Measurements from ENCODE around the gene PDE2A.

Gene PDE2A

DNA sequence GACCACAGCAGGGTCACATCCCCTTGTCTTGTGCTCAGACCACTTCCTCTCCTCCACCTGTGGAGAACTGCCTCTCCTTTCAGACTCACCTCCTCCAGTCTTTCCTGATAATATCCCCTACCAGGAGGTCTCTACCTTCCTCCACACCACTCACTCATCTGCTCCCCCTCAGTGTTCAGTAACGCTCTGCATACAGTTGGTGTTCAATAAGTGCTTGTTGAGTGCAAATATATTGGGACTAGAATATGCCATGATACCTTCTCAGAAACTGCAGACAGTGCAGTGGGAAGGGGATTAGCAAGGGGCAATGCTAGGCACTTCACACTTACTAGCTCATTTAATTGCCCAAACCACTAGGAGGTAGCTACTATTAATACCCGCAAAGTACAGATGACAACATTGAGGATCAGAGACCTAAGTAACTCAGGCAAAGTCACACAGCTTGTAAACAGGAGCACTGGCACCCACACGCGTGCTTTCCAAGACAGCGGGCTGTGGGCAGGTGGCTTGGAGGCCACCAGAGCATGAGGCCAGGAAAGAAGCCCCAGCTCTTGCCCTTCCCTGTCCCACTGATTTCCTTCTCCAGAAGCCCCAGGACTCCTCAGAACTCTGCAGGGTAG is 8.1 kb upstream of the PDE2A start:
- FAIRE-seq, result no peak

DNA sequence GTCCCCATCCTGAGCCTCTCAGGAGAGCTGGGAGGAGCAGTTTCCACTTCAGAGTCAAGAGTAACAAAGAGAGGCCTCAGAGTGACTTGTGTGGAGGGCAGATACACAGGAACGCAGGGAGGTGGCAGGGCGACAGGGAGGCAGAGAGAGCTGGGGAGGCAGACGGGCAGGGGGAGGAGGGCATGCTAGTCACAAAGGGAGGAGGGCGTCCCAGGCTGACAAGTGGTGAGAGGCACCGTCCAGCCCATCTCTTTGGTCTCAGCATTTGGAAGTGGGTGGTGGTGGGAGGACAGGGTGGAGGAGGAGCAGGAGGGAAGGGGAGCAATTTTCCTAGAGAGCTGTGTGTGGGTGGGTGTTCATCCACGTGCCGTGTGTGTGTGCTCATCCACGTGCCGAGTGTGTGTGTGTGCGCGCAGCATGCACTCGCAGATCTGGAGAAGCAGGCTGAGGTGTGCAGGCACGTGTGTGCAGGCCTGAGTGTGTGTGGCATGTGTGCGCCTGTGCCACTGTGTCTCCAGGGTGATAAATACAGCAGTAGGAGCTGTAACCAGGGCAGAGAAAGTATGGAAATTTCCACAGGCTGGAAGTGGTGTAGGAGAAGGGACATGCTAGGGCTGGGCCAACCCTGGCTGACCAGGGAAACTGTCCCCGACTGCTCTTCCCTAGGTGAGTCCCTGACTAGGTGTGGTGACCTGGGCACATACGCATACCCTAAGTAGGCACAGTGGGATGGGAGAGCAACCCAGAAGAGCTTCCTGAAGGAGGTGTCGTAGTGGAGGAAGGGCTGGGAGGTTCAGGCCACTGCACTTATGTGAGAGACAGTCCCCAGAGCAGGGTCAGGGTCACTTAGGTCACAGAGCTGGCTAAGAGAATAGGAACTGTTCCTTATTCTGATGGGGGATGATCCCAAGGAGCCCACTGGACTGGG is 7.3 kb upstream of the PDE2A start:
- no peak for FAIRE-seq

DNA sequence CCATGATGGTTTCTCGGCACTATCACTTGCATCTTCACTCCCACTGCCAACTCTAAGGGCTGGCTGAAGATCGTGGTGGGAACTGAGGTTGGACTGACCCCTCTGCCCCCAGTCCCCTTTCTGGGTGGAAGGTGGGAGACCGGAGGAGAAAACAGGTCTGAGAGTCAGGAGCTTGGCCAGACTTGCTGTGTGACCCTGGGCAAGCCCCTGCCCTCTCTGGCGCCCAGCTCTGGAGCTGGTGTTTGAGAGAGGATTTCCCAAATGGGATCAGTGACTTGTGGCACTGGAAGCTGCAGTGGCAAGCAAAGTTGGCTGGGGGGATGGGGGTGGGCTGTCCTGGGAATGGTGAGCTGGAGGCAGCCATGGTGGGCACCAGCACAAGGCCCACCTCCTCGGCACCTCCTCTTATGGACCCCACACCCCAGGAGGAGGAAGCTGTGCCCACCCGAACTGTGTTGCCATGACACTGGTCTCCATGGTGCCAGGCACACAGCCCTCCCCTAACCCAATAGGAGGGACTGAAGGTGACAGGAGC is 6.5 kb upstream of the PDE2A start:
- FAIRE-seq, result no peak

DNA sequence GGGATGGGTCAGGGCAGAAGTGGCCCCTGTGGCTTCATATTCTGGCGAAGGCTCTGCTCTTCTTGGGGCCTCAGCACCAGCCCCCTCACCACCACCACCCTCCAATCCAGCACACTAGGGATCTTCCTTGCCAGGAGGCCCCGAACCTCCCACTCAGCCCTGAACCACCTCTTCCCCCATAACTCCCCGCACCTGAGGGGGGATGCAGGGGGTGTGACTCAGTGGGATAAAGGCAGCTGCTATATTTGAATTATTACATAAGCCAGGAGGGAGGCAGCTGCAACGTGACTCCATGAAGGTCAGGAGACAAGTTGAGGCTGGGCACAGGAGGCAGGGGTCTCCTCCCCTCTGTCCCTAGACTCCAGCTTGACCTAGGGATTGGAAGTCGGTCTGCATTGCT is 5.6 kb upstream of the PDE2A start:
- FAIRE-seq, result no peak

DNA sequence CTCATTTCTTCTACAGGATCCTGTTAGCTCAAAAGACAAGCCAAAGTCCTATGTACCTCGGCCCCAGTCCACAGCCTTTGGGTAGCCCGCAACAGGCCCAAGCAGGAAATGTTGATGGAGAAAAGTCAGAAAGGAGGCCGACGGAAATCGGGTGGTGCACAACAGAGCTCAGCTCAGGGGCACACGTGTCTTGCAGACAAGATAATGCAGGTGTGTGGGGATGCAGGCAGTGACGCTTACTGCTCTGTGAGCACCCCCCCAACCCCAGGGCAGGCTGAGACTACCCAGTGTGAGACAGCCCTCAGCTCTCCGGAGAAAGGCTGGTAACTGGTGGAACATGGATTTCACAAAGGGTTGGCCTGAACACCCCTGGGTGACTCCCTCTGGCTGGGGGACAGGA is 4.3 kb upstream of the PDE2A start:
- no peak for FAIRE-seq

DNA sequence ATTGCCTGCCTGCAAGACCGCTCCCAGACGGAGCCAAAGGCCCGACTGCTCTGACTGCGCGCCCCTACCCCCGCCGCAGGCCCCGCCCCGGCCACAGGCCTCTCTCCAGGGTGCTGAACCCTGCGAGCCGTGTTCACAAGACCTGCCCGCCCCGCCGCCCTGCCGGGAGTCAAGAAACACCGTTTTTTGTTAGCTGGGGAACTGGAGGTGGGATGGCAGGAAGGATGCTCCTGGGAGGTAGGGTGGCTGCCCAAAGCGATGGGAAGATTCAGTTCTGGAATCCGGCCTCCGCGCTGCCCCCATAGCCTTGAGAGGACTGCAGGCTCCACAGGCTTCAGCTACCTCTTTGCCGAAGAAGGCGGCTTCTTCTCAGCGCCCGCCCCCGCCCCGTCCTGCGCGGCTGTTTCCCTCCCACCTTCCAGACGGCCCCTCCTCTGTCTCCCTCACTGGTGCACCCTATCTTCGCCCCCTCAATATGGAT is 2.7 kb upstream of the PDE2A start:
- no peak for FAIRE-seq

DNA sequence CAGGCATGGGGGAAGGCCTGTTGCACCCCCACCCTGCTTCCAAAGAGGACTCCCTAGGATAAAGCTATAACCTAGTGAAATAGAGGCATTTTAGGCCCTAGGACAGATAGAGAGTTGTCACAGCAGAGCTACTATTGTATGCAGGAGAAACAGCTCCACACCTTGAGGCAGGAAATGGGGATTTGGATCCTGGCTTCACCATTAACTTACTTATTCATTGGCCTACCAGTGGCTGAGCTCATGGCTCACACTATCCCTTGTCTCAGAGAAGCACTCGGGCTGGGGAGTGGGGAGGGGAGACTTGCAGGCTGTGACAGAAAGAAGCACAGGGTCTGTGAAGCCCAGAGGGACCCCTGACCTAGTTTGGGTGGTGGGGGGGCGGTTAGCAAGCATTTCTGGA is 999 bp upstream of the PDE2A start:
- no peak for FAIRE-seq

DNA sequence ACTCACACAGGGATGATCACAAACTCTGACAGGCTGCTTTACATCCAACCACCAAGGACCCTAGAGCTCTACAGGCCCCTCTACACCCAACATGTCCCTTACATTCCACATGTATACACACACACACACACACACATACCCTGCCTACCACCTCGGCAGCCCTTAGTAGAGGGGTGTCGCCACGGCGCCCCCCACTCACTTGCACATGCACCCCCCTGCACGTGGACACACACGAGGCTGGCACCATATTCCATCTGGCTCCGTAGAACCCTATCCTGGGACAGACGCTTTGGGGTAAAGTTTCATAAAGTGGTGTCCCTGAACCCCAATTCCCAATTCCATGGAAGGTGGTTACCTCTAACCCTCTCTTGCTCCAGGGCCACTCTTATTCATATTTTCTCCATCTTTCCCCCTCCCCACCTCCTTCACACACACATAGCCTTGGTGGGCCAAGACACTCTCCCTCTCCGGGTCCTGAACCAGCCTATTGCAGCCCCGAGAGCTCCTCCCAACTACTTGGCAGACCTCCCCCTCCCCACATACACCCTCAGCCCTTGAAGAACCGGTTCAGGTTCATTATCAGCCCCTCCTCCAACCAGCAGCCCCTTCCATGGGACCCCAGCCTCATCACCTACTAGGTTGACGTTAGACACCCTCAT is 809 bp downstream of the PDE2A start:
- FAIRE-seq, result no peak

DNA sequence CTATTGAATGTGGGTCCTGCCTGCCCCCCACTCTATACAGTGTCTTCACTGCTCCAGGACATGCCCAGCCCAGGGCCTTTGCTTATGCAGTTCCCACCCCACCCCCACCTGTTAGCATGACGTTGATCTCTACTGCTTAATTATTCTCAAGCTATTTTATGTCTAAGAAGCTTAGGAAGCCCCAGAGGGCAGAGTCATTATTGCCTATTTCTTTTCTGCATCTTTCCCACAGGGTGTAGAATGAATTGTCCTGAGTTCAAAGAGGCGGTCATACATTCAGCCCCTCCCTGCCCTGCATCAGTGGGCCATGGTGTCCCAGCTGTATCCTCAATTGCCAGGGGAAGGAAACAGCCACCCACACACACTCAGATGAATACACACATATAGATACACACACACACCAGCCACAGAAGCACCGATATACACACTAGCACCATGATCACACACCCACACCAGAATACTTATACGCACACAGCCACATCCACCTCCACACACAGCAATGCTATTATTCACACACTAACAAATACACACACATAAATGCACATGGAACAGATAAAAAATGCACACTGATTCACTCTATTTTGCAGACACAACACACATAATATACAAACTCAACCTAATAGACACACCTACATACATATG is 1.5 kb downstream of the PDE2A start:
- FAIRE-seq, result no peak

DNA sequence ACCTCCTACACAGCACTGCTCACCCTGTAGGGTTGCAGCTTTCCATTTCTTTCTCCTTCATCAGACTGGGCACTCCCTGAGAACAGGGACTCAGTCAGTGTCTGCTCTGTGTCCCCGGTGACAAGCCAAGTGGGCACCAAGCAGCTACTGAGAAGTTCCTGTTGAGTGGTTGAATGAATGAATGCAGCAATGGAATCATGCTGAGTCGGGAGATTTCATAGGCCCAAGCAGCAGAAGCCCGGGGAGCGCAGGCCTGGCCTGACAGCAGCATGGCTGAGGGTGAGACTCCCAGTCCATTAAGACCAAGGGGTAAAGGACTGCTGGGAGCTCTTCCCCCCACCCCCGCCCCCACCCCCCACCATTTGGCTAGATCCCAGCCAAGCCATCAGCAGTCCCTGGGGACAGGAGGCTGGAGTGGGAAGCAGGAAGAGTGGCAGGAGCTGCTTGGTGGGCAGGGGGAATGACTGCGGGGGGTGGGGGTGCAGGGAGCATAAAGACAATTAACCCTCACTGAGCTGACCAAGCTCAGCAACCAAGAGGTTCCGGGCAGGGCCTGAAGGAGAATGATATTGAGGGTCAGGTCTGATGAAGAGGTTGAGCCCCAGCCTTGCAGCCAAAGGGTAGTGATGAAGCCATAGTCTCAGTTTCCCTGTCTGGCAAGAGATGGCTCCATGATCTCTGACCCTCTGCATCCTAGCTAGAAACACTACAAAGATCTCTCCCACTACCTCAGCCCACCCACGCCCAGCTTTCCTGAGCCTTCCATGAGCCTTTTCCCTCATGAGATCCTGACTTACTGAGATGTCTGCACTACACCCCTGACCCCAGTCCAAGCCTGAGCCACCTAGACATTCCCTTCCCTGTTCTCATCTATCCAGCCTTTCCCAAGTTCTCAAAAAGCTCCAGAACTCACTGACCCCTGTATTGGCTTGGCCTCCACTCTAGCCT is 2.8 kb downstream of the PDE2A start:
- FAIRE-seq, result no peak

DNA sequence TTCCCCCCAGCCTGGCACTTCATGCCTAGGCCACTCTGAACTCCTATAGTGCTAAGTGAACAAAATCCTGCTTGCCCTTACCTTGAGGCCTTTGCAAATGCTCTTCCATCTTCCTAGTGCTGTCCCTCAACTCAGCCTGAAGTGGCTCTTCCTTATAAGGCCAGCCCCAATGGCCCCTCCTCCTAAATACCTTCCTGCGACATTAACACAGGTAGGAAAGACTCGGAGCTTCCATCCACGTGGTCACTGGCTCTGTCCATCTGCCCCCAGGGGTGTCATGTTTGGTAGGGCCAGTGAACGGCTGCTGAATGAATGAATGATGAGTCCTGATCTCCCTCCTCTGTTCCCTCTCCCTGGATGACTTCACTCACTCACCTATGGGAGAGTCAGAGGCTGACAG is 4.2 kb downstream of the PDE2A start:
- FAIRE-seq, result no peak

DNA sequence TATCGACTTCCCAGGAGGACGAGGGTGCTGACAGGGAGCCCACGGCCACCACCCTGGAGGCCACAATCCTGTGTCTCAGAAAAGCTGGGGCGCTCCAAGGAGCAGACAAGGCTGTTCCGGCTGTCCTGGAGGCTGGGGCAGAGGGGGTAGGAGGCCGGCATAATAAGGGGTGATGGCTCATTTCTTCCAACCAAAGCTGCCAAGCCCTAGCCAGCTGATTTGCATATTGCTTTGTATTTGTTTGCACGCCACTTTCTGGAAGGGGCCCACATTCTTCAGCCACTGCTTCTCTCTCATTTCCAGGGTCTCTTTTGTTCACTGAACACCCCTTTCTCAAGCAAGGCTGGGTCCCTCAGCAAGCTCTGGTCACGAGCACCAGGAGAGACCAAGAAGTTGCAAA is 4.7 kb downstream of the PDE2A start:
- FAIRE-seq, result no peak

DNA sequence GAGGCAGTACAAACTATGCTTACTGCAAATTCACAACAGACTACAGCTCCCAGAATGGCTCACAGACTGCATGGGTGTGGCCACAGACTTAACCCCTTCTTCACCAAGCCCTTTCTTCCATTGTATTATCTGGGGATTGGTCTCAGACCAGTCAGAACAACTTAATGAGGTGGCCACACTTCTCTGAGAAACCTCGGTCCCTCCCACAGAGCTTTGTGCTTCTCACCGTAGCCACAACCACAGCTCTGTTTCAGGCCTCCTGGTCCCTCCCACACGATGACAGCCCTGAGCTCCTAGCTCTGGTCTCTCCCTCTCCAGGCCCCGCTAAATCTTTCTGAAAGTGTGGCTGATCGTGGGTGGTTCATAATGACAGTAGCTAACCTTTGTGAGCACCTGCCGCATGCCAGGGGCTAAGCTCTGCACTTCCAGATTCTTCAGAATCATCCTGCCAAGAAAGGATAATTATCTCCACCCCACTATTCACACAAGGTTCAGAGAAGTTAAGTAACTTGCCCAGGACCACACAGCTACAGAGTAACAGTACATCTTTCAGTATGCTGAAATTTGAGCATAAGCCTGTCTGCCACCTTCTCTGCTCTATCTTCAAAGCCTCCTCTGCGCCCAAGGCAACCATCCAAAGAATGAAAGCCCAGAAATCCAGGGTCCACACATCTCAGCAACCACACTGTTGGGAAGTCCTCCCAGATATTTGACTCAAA is 5.4 kb downstream of the PDE2A start:
- FAIRE-seq, result no peak

DNA sequence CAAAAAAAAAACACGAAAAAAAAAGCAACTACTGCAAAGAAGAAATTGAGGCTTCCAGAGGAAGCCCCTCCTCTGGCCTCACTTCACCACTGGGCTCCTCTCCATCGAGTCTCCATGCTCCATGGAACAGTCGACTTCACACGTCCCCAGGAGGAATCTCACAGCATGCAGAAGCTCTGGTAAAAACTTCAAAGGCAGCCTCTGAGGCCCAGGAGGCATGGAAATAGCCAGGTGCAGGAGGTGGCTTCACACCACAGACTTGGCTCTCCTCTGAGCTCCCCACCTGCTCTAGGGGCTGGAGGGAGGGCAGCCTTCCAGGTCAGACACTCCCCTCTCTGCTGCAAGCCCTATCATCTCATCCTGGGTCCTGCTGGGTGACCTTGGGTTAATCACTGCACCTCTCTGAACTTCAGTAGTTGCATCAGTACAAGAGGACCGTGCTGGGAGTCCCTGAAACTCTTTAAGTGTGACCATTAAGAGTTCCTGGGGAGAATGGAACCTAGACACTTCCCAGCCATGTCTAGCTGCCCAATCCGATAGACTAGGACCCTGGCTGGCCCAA is 8.2 kb downstream of the PDE2A start:
- FAIRE-seq, result no peak

DNA sequence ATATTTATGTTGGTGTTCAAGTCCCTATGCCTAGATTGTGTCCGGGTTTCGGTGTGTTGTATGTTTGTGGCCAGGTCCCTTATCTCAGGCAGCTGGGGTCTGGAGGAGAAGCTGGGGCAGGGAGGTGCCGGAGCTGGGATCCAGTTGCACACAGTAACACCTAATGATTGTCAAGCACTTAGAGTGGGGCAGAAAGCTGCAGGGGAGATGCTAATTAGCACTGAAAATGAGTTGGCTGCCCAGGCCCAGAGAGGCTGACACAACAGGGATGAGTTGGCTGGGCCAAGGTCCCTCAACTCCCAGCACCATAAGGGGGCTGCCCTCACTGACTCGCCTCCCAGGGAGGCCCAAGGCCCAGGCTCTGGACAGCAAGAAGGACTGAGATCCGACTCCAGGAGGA is 12.2 kb downstream of the PDE2A start:
- no peak for FAIRE-seq

DNA sequence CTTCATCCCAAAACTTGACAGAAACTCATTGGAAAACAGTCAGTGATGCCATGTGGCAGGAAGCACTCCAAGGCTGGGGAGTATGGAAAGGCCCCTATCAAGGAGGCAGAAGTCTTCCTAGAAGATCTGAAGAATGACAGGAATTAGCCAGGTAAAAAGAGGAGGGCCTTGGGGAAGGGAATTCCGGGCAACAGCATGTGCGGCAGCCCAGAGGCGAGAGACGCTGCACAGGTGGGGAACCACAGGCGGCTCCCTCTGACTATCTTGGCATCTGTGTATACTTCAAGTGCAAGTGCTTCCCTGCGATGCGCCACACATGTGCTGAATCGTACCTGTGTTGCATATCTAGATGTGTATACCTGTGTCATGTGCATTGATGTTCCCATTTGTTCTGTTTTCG is 12.7 kb downstream of the PDE2A start:
- FAIRE-seq, result no peak

DNA sequence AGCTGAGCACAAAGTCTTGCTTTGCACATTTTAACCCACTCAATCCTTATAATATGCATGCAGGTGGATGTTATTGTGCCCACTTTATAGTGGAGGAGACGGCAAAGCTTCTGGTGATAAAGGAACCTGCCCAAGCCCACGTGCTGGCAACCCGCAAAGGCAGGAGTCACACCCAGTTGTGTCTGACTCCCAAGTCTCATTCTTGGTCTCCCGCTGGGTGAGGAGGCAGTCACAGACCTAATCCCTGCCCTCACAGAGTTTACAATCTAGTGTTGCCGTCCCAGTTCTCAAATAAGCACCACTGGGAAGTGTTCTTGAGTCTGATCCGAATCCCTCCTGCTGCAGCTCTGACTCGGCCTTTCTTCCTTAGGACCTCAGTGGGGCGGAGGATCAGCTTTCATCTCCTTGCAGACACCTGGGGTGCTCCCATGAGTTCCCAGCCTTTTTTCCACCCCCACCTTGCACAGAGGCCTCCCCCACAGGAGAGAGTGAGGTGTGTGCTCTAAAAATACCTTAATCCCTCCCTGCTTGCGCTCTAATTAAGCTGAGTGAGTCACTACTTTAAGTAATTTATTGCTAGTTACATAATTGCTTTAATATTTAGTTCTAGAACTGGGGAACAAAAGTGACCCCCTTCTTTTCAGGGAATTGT is 15.1 kb downstream of the PDE2A start:
- FAIRE-seq, result no peak

DNA sequence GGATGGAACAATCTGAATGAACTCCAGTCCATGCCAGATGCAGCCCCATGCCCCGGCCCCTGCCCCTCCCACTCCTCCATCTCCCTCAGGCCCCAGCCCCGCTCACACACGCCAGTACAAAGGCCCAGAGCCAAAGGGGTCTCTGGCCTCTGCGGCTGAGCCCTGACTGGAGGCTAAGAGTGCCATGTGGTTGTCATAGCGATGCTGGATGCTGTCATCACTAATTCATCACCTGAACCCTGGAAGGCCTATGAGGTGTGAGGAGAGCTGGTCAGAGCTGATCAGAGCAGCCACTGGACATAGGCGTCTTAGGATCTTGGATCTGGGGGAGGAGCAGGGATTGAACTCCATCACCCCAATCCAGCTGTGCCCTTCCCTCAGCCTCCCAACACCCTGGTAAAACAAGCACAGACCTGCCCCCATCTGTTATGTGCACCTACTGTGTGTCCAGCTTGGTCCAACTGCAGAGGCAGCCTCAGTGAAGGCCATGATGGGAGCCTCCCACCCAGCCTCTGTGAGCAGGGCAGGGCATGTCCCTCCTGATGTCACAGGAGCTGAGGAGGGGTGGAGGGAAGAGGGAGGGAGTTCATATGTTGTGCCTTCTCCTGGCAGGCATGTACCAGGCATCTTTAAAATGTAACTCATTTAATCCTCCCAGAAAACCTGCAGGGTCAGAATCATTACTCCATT is 16.7 kb downstream of the PDE2A start:
- FAIRE-seq, result no peak

DNA sequence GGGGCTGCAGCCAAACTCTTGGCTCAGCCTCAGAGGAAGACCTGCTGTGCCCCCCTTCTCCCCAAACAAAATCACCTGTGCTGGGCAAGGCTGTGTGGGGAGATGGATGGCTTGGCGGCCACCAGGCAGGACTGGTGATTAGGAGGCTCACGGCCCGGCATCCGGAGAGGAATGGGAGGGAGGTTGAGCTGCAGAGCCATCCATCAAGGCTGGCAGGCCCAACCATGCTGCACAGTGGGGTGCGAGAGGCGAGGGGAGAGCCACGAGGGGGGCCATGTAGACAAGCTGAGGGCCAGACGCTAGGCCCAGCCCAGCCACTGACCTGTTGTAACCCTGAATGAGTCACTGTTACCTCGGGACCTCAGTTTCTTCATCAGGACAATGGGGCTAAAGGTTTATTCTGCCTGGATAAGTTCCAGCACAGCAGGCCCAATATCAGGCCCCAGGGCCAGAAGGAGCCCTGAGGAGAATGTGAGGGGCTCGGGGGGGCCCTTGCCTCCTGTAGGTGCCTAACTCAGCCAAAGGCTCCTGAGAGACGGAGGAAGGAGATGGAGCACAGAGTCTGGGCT is 18.2 kb downstream of the PDE2A start:
- no peak for FAIRE-seq

Measured in A204.1 (cell line).